ENCODE measurements around the gene CBX2.

The CBX2 gene

DNA sequence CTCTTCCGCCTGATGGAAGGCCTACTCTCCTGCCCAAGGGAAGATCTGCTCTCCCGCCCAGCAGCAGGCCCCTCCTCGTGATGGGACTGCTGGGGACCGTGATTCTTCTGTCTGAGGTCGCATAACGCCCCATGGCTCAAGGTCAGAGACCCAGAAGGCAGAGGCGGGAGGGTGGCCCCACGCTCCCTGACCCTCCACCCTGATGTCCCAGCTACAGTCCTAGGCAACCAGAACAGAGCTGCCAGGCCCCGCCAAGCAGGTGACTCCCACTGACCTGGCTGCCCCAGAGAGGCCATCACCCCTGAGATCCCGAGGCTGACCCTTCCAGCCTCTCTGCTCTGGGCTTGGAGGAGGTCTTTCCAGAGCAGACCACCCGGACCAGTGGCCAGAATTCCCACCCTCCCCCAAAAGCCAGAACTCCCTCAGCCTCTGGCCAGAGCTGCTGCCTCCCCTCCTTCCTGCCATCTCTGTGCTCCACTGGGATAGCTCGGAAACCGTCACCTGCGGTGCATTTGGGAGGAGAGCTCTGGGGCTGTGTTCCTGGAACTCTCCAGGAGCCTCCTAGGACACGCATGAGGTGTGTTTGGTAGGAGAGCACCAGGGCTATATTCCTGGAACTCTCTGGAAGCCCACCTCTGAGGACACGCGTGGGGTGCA lies 39.9 kb upstream of the CBX2 start:
- H3K27me3 ChIP-seq (ENCODE audit: control insufficient read depth, insufficient read depth, low read length) = peaks cover 14% of the 10 kb centered on the region
- H3K4me1 ChIP-seq (ENCODE audit: control insufficient read depth, insufficient read depth, low read length) = no peaks in the 10 kb centered on the region
- H3K9ac ChIP-seq (ENCODE audit: low read length) = no peak overlapping the region
- no peak overlapping the region for H3K27ac ChIP-seq (ENCODE audit: low read depth, low read length)
- no peaks in the 10 kb centered on the region for H3K36me3 ChIP-seq (ENCODE audit: control insufficient read depth, insufficient read depth, low read length)
- H3K4me3 ChIP-seq (ENCODE audit: low read length) = no peak overlapping the region

DNA sequence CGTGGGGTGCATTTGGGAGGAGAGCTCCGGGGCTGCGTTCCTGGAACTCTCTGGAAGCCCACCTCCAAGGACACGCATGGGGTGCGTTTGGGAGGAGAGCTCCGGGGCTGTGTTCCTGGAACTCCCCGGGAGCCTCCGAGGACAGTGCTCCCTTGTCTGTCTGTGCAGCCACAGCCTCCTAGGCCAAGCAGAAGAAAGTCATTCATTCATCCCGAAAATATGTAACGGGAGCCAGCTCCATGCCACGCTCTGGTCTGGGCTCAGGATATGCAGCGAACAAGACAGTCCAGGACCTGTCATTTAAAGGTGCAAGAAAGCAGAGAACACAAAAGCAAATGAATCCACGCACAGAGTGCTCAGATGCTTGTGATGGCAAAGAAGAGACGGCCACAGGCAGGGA lies 39.3 kb upstream of the CBX2 start:
- no peak overlapping the region for H3K4me3 ChIP-seq (ENCODE audit: low read length)
- H3K9ac ChIP-seq (ENCODE audit: low read length) = no peak overlapping the region
- H3K27ac ChIP-seq (ENCODE audit: low read depth, low read length) = no peak overlapping the region
- no peaks in the 10 kb centered on the region for H3K36me3 ChIP-seq (ENCODE audit: control insufficient read depth, insufficient read depth, low read length)
- H3K27me3 ChIP-seq (ENCODE audit: control insufficient read depth, insufficient read depth, low read length) = peaks cover 15% of the 10 kb centered on the region
- no peaks in the 10 kb centered on the region for H3K4me1 ChIP-seq (ENCODE audit: control insufficient read depth, insufficient read depth, low read length)

DNA sequence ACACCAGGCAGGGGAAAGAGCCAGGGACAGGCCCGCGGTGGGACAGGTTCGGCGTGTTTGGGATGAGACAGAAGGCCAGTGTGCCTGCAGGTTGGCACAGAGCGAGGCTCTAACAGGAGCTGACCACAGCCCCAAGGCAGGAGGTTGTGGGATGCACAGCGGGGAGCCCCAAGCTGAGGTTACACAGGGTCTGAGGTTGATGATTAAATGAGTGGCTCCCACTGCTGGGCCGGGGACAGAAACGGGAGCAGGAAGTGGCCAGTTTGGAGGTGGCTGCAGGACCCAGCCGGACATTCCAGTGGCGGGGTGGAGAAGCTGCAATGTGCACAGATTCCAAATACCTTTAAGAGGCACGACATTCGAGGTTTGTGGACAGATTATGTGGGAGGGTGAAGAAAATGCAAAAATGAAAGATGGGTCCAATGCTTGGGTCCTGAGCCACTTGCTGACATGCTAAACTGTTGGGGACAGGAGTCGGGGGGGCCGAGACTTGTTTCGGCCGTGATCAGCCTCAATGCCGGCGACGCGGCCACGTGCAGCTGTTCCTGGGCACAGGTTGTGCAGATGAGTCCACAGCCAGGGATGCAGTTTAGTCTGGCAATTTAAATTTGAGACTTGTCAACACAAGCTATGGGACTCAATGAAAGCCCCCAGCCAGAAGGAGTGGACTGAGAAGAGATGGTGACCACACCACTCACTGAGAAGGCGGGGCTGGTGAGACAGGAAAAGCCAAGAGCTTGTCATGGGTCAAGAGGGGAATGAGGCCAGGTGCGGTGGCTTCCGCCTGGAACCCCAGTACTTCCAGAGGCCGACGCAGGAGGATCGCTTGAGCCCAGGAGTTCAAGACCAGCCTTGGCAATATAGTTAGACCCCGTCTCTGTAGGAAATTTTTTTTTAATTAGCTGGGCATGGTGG lies 38.5 kb upstream of the CBX2 start:
- H3K4me3 ChIP-seq (ENCODE audit: low read length) = no peak overlapping the region
- H3K36me3 ChIP-seq (ENCODE audit: control insufficient read depth, insufficient read depth, low read length) = no peaks in the 10 kb centered on the region
- no peak overlapping the region for H3K27ac ChIP-seq (ENCODE audit: low read depth, low read length)
- H3K4me1 ChIP-seq (ENCODE audit: control insufficient read depth, insufficient read depth, low read length) = no peaks in the 10 kb centered on the region
- H3K27me3 ChIP-seq (ENCODE audit: control insufficient read depth, insufficient read depth, low read length) = peaks cover 15% of the 10 kb centered on the region
- H3K9ac ChIP-seq (ENCODE audit: low read length) = no peak overlapping the region

- no peak overlapping the region for H3K9ac ChIP-seq (ENCODE audit: low read length)
- H3K27ac ChIP-seq (ENCODE audit: low read depth, low read length) = no peak overlapping the region
- no peaks in the 10 kb centered on the region for H3K36me3 ChIP-seq (ENCODE audit: control insufficient read depth, insufficient read depth, low read length)
- no peaks in the 10 kb centered on the region for H3K4me1 ChIP-seq (ENCODE audit: control insufficient read depth, insufficient read depth, low read length)
- H3K4me3 ChIP-seq (ENCODE audit: low read length) = no peak overlapping the region
- peaks cover 15% of the 10 kb centered on the region for H3K27me3 ChIP-seq (ENCODE audit: control insufficient read depth, insufficient read depth, low read length)
Observed at GRCh38 chr17:79740413-79740812, 37.5 kb upstream of the CBX2 start.

DNA sequence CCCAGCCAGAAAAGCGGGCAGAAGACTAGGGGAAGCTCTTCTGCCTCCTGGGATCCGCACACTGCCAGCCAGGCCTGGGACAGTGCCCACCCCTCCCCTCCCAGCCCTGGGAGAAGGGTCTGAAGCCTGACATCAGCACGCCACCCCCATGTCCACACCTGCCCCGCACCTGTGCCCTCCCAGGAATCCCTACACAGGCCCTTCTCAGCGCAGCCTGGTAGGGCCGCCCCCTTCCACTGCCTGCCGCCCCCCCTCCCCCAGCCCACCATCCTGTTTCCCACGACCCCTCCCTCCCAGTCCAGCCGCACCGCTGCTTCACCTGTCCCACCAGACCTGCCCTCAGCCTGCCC lies 36.6 kb upstream of the CBX2 start:
- Histone ChIP-seq H3K4me3 (ENCODE audit: low read length) (no peak overlapping the region), H3K27me3 (ENCODE audit: control insufficient read depth, insufficient read depth, low read length) (peaks cover 18% of the 10 kb centered on the region), H3K36me3 (ENCODE audit: control insufficient read depth, insufficient read depth, low read length) (no peaks in the 10 kb centered on the region), H3K9ac (ENCODE audit: low read length) (no peak overlapping the region), H3K27ac (ENCODE audit: low read depth, low read length) (no peak overlapping the region), H3K4me1 (ENCODE audit: control insufficient read depth, insufficient read depth, low read length) (no peaks in the 10 kb centered on the region)

- Histone ChIP-seq H3K27ac (ENCODE audit: low read depth, low read length) (no peak overlapping the region), H3K4me3 (ENCODE audit: low read length) (no peak overlapping the region), H3K9ac (ENCODE audit: low read length) (no peak overlapping the region), H3K36me3 (ENCODE audit: control insufficient read depth, insufficient read depth, low read length) (no peaks in the 10 kb centered on the region), H3K4me1 (ENCODE audit: control insufficient read depth, insufficient read depth, low read length) (no peaks in the 10 kb centered on the region), H3K27me3 (ENCODE audit: control insufficient read depth, insufficient read depth, low read length) (peaks cover 24% of the 10 kb centered on the region)
Observed at GRCh38 chr17:79741751-79742588, 36.0 kb upstream of the CBX2 start.

DNA sequence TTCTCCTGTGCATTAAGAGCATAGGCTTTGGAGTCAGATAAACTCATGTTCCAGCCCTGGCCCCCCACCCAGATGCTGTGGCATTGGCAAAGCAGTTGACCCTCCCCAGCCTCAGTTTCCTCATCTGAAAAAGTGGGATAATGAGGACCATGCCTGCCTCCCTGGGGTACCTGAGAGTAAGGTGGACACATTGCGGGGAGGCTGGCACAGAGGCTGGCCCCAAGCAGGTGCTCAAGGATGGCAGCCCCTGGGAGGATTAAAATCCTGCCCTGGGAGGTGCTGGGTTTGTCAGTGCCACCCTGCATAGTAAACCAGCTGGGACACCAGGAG lies 35.4 kb upstream of the CBX2 start:
- Histone ChIP-seq H3K4me1 (ENCODE audit: control insufficient read depth, insufficient read depth, low read length) (no peaks in the 10 kb centered on the region), H3K27me3 (ENCODE audit: control insufficient read depth, insufficient read depth, low read length) (peaks cover 30% of the 10 kb centered on the region), H3K9ac (ENCODE audit: low read length) (no peak overlapping the region), H3K27ac (ENCODE audit: low read depth, low read length) (no peak overlapping the region), H3K36me3 (ENCODE audit: control insufficient read depth, insufficient read depth, low read length) (no peaks in the 10 kb centered on the region), H3K4me3 (ENCODE audit: low read length) (no peak overlapping the region)

DNA sequence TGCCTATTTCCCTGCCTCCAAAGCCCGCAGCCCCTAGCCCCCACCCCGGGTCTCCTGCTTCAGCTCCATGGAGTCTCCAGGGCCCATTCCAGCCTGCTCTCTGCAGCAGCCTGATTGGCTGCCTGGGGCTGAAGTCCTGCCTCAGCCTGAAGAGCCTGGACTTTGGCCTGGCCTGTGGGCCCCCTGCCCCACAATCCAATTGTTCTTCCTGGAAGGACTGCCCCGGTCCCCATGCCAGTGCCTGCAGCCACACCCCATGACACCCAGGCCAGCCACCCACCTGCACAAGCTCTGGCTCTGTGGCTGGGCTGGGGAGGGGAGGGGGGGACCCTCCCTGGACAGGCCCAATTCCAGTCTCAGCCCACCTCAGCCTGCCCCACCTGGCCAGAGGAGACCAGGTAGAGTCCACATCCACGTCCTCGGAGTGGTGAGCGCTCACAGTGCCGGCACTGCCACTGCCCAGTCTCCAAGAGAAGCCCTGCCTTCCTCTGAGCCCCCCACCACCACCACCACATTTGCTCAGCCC lies 34.9 kb upstream of the CBX2 start:
- Histone ChIP-seq H3K36me3 (ENCODE audit: control insufficient read depth, insufficient read depth, low read length) (no peaks in the 10 kb centered on the region), H3K4me3 (ENCODE audit: low read length) (no peak overlapping the region), H3K4me1 (ENCODE audit: control insufficient read depth, insufficient read depth, low read length) (no peaks in the 10 kb centered on the region), H3K9ac (ENCODE audit: low read length) (no peak overlapping the region), H3K27ac (ENCODE audit: low read depth, low read length) (no peak overlapping the region), H3K27me3 (ENCODE audit: control insufficient read depth, insufficient read depth, low read length) (peaks cover 31% of the 10 kb centered on the region)

GRCh38 chr17:79743614-79744013 lies 34.3 kb upstream of the CBX2 start:
- Histone ChIP-seq H3K9ac (ENCODE audit: low read length) (no peak overlapping the region), H3K27me3 (ENCODE audit: control insufficient read depth, insufficient read depth, low read length) (peaks cover 35% of the 10 kb centered on the region), H3K27ac (ENCODE audit: low read depth, low read length) (no peak overlapping the region), H3K4me3 (ENCODE audit: low read length) (no peak overlapping the region), H3K36me3 (ENCODE audit: control insufficient read depth, insufficient read depth, low read length) (no peaks in the 10 kb centered on the region), H3K4me1 (ENCODE audit: control insufficient read depth, insufficient read depth, low read length) (no peaks in the 10 kb centered on the region)

- no peak overlapping the region for H3K27ac ChIP-seq (ENCODE audit: low read depth, low read length)
- H3K4me1 ChIP-seq (ENCODE audit: control insufficient read depth, insufficient read depth, low read length) = no peaks in the 10 kb centered on the region
- H3K4me3 ChIP-seq (ENCODE audit: low read length) = no peak overlapping the region
- no peak overlapping the region for H3K9ac ChIP-seq (ENCODE audit: low read length)
- H3K36me3 ChIP-seq (ENCODE audit: control insufficient read depth, insufficient read depth, low read length) = no peaks in the 10 kb centered on the region
- peaks cover 36% of the 10 kb centered on the region for H3K27me3 ChIP-seq (ENCODE audit: control insufficient read depth, insufficient read depth, low read length)
Observed at GRCh38 chr17:79745641-79746105, 32.3 kb upstream of the CBX2 start.

DNA sequence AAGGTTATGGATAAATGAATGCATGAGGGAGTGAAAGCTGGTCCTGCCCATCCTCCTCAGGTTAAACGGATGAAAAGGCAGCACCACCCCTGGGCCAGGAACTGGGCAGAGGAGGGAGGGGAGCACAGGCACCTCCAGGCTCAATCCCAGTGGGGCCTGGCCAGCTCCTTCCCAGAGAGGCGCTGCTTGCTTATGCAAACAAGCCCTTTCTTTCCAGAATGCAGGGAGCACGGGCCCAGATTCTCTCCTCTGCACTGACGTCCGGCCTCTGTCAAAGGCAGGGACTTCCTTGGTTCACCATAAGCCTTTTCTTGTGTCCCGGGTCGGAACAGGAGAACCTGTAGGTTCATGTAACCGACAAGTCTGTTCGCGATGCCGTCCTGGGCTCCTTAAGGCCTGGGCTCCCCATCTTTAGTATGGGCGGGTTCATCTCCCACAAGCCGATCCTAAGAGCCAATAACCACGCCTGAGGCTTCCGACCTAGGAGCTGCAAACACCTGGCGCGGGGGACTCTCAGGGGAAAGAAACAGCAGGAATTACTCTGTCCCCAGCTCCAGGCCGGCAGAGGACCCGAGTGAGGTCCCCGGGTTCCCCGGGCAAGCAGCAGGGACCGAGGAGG lies 30.9 kb upstream of the CBX2 start:
- Histone ChIP-seq H3K27me3 (ENCODE audit: control insufficient read depth, insufficient read depth, low read length) (peaks cover 39% of the 10 kb centered on the region), H3K9ac (ENCODE audit: low read length) (no peak overlapping the region), H3K4me3 (ENCODE audit: low read length) (no peak overlapping the region), H3K36me3 (ENCODE audit: control insufficient read depth, insufficient read depth, low read length) (no peaks in the 10 kb centered on the region), H3K4me1 (ENCODE audit: control insufficient read depth, insufficient read depth, low read length) (no peaks in the 10 kb centered on the region), H3K27ac (ENCODE audit: low read depth, low read length) (no peak overlapping the region)

All from rectal smooth muscle tissue (tissue), 1 donor.